Testis (tissue), 2 donors: ENCODE measurements around the gene OTOG.

ENCODE experiments used
- POLR2A ChIP-seq: fragments of 450-650 bp; IDR thresholded peaks from one replicate; pipeline ENCODE4 v1.6.1; 2017; ENCODE audit warnings: antibody characterized with exemption, mild to moderate bottlenecking, moderate library complexity
- TF ChIP-seq, protein P1 (sequence below), 3 experiments: fragments of 450-650 bp in 2 of 3; fragments of 200-600 bp in 1 of 3; sonication (generic) in 1 of 3; IDR thresholded peaks; one replicate each; pipeline ENCODE4 v1.5.1; 2016 to 2019; ENCODE audit warnings: antibody characterized with exemption in 3 of 3, mild to moderate bottlenecking in 2 of 3, moderate library complexity in 1 of 3

- TF ChIP-seq, protein P1, sequence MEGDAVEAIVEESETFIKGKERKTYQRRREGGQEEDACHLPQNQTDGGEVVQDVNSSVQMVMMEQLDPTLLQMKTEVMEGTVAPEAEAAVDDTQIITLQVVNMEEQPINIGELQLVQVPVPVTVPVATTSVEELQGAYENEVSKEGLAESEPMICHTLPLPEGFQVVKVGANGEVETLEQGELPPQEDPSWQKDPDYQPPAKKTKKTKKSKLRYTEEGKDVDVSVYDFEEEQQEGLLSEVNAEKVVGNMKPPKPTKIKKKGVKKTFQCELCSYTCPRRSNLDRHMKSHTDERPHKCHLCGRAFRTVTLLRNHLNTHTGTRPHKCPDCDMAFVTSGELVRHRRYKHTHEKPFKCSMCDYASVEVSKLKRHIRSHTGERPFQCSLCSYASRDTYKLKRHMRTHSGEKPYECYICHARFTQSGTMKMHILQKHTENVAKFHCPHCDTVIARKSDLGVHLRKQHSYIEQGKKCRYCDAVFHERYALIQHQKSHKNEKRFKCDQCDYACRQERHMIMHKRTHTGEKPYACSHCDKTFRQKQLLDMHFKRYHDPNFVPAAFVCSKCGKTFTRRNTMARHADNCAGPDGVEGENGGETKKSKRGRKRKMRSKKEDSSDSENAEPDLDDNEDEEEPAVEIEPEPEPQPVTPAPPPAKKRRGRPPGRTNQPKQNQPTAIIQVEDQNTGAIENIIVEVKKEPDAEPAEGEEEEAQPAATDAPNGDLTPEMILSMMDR (IDR thresholded peaks at IDR 0.05), result no peak
- no peak for TF ChIP-seq POLR2A
These were observed 13.4 kb downstream of the OTOG start for GRCh38 chr11:17560281-17561110.
